GM21381 (cell line): ENCODE data around the gene PARM1.

Source experiments
- ATAC-seq: cut with Tn5 transposase; IDR thresholded peaks from one replicate; pipeline ENCODE4 v1.9.1; 2021; ENCODE audit warnings: mild to moderate bottlenecking, moderate library complexity; ENCODE audit not compliant: unreplicated experiment

The PARM1 gene

GRCh38 chr4:75028196-75028854, 95.4 kb downstream of the PARM1 start:
- no peak for ATAC-seq

- ATAC-seq = no peak
Measured at GRCh38 chr4:75030028-75030427, 97.1 kb downstream of the PARM1 start.

GRCh38 chr4:75030649-75031235, 97.8 kb downstream of the PARM1 start:
- ATAC-seq = no peak

- no peak for ATAC-seq
Measured at GRCh38 chr4:75031775-75032174, 98.9 kb downstream of the PARM1 start.

- ATAC-seq = no peak
Measured at GRCh38 chr4:75034523-75034922, 101.6 kb downstream of the PARM1 start.

- ATAC-seq = no peak
Measured at GRCh38 chr4:75035321-75035720, 102.4 kb downstream of the PARM1 start.

- no peak for ATAC-seq
Measured at GRCh38 chr4:75036046-75036830, 103.3 kb downstream of the PARM1 start.

GRCh38 chr4:75037252-75037651, 104.3 kb downstream of the PARM1 start:
- ATAC-seq = no peak

GRCh38 chr4:75038376-75038775, 105.5 kb downstream of the PARM1 start:
- ATAC-seq = no peak

- ATAC-seq = no peak
Measured at GRCh38 chr4:75040703-75041102, 107.8 kb downstream of the PARM1 start.

- no peak for ATAC-seq
Measured at GRCh38 chr4:75042601-75043208, 109.8 kb downstream of the PARM1 start.

GRCh38 chr4:75046226-75046625, 113.3 kb downstream of the PARM1 start:
- ATAC-seq = no peak

- no peak for ATAC-seq
Measured at GRCh38 chr4:75046641-75047040, 113.7 kb downstream of the PARM1 start.

- ATAC-seq = no peak
Measured at GRCh38 chr4:75048208-75048879, 115.4 kb downstream of the PARM1 start.

GRCh38 chr4:75051431-75051830, 118.5 kb downstream of the PARM1 start:
- ATAC-seq = no peak

- ATAC-seq = no peak
Measured at GRCh38 chr4:75053352-75053751, 120.4 kb downstream of the PARM1 start.

GRCh38 chr4:75054078-75054477, 121.2 kb downstream of the PARM1 start:
- no peak for ATAC-seq

GRCh38 chr4:75056277-75056676, 123.4 kb downstream of the PARM1 start:
- no peak for ATAC-seq

- ATAC-seq = no peak
Measured at GRCh38 chr4:75057369-75057768, 124.5 kb downstream of the PARM1 start.

- no peak for ATAC-seq
Measured at GRCh38 chr4:75058486-75058885, 125.6 kb downstream of the PARM1 start.

- ATAC-seq = no peak
Measured at GRCh38 chr4:75063433-75063832, 130.5 kb downstream of the PARM1 start.
